DND-41 (cell line): ENCODE data around the gene ARHGAP32.

Experiments used
- CTCF ChIP-seq: IDR thresholded peaks from 2 replicates; pipeline ENCODE4 v1.5.1; 2012; ENCODE audit warnings: borderline replicate concordance, low read length, moderate library complexity, mild to moderate bottlenecking; ENCODE audit not compliant: poor library complexity, severe bottlenecking; ENCODE audit errors: extremely low read depth
- EZH2 ChIP-seq: IDR thresholded peaks from 3 replicates; pipeline ENCODE4 v1.6.1; 2012; ENCODE audit warnings: borderline replicate concordance, low read depth, mild to moderate bottlenecking, moderate library complexity, low read length, inconsistent platforms; ENCODE audit not compliant: severe bottlenecking

- TF ChIP-seq CTCF (no peak), EZH2 (no peak)
These were observed 170.8 kb downstream of the ARHGAP32 start for GRCh38 chr11:129021295-129021694.
